ENCODE data around the gene EGR2.

GRCh38 chr10:62811159-62811875, 4.8 kb downstream of the EGR2 start:
- TF ChIP-seq EZH2phosphoT487 (IDR thresholded peaks at IDR 0.05; ENCODE audit: insufficient read depth, low read depth) (no peak), EZH2 (IDR thresholded peaks at IDR 0.05; ENCODE audit: insufficient read depth, poor library complexity, severe bottlenecking) (no peak)
